Raji (cell line): ENCODE data around the gene HBG2.

Experiments used
- POLR2A ChIP-seq: IDR thresholded peaks from 2 replicates; pipeline ENCODE4 v1.6.1; 2011; ENCODE audit warnings: low read depth, low read length, control low read depth; ENCODE audit not compliant: insufficient read depth

HBG2 gene

GRCh38 chr11:5241458-5241857 is 13.1 kb downstream of the HBG2 start:
- TF ChIP-seq POLR2A, result no peak

- TF ChIP-seq POLR2A, result no peak
These were observed 14.1 kb downstream of the HBG2 start for GRCh38 chr11:5240458-5240857.

DNA sequence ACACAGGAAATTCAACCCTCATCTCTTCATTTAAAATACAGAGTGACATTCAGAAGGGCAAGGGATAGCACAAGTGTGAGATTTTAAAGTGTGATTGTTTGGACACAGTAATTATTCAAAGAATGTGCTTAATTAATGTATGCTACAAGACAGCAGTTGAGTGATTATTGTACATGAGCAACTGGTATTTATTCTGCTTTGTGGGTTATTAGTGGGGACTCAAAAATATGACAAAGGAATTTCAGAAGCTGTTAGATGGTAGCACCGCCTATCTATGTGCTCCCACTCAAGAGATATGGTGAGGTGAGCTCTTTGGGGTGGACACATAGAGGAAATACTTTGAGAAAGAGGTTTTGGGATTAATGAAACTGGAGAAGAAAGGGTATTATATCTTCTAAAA is 14.5 kb downstream of the HBG2 start:
- no peak for TF ChIP-seq POLR2A

GRCh38 chr11:5239046-5239445 is 15.5 kb downstream of the HBG2 start:
- no peak for TF ChIP-seq POLR2A

DNA sequence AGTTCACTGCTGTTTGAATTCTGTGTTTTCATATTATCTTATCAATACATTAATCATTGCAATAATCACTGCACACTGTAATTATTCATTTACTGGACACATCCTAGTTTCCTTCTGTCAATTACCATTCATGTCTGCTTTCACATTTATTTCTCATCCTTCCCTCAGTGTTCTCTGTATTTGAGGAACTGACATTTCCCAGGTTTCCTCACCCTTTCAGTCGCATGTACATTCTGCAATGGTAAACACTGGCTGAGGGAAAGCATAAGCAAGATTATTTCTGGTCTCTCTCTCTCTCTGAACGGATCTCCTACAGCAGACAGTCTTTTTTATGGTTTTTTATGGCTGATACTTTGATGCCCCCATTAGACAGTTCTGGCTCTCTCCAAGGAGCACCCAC is 16.1 kb downstream of the HBG2 start:
- no peak for TF ChIP-seq POLR2A

- TF ChIP-seq POLR2A, result no peak
These were observed 17.2 kb downstream of the HBG2 start for GRCh38 chr11:5237420-5237819.

- no peak for TF ChIP-seq POLR2A
These were observed 19.1 kb downstream of the HBG2 start for GRCh38 chr11:5235364-5236095.

- no peak for TF ChIP-seq POLR2A
These were observed 20.2 kb downstream of the HBG2 start, which contains the start of gene HBD for GRCh38 chr11:5234381-5234834. Gene HBD (minus strand): TSS chr11:5234483. CDS start chr11:5234433, 50 bp downstream.

DNA sequence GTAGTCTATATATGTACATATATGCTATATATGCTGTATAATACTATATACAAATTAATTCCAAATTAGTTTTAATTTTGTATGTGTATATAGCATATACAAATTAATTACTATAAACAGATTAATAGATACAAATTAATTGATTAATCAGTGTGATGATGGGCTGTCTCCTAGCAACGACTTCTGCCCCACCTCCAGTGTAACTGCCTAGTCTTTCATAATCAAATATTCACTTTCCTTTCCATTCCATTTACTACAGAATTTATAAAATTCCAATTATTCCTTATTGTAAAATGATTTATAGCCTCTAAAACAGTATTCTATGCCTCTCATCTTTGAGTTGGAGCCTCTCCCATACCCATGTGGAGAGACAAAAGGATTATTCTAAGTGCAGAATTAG is 21.3 kb downstream of the HBG2 start:
- no peak for TF ChIP-seq POLR2A

DNA sequence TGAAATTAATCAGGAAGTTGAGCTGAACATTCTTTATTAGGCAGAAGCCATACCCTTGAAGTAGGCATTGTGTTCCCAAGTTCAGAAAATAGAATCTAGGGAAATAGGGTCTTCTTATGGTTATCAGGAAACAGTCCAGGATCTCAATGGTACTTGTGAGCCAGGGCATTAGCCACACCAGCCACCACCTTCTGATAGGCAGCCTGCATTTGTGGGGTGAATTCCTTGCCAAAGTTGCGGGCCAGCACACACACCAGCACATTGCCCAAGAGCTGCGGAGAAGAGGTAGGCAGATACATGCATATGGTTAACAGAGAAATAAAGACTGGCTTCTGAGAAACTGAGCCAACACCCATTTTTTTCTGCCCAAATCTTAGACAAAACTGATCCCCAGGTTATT is 21.8 kb downstream of the HBG2 start:
- no peak for TF ChIP-seq POLR2A

GRCh38 chr11:5232176-5232575 is 22.4 kb downstream of the HBG2 start:
- no peak for TF ChIP-seq POLR2A

DNA sequence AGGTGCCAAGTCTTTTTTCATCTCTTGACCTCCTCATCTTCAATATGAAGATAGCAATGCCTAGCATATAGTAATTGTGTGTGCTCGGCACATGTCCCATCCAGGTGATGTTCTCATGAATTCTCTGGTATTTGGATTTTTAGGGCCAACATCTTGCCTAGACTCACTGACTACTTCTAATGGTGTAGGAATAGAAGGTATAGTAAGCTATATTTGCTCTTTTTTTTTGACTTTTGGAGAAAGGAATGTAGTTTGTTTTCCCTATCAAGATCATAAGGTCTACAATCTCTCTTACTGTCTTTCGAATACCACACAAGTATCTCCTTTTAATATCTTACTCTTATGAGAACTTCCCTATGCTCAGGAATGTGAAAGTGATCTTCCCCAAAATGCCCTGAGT is 23.5 kb downstream of the HBG2 start:
- no peak for TF ChIP-seq POLR2A

GRCh38 chr11:5230266-5230665 is 24.3 kb downstream of the HBG2 start:
- TF ChIP-seq POLR2A, result no peak

DNA sequence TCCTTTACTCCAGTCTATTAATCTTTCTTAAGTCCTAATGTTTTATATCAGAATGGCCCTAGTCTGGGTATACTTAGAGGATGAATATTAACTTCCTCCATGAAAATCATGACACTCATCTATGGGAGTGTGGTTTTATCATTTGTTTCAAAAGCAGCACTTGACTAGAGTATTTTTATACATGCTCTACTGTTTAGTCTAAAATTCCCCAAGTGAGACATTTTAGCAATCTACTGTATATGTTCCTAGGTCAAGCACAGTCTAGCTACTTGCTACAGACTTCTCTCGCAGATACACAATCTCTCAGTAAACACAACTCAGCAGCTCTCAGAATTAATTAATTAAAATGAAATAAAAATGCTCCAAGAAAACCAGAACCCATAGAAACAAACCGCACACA is 24.8 kb downstream of the HBG2 start:
- no peak for TF ChIP-seq POLR2A

DNA sequence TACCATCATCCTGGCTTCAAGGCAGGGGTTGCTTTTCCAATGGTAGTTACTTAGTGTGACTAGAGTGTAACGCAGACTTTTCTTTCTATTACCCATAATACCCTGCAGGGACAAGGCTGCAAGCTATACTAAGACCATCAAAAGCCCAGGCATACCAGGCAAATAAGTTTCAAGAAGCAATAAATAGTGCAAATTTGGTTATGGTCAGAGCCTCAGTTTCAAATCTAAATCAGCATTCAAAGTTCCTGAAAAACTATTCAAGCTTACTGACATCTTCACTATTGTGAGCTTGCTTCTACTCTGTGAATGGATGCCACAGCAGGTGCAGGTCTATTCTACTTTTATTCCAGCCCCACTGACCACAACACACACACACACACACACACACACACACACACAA is 25.2 kb downstream of the HBG2 start:
- no peak for TF ChIP-seq POLR2A

GRCh38 chr11:5228124-5228523 is 26.5 kb downstream of the HBG2 start:
- TF ChIP-seq POLR2A, result no peak

DNA sequence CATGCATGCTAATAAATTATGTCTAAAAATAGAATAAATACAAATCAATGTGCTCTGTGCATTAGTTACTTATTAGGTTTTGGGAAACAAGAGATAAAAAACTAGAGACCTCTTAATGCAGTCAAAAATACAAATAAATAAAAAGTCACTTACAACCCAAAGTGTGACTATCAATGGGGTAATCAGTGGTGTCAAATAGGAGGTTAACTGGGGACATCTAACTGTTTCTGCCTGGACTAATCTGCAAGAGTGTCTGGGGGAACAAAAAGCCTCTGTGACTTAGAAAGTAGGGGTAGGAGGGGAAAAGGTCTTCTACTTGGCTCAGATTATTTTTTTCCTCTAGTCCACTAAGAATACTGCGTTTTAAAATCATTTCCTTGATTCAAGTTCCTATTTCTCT is 26.9 kb downstream of the HBG2 start:
- TF ChIP-seq POLR2A, result no peak
